ENCODE data around the gene BCL7A. TPM values are rescaled to one million over a fixed set of nuclear protein-coding genes. Genes with fewer than 3 reads are reported as not detected.

BCL7A gene
- polyA plus RNA-seq, 1 donor from 2014 or later, result 51.3 TPM

DNA sequence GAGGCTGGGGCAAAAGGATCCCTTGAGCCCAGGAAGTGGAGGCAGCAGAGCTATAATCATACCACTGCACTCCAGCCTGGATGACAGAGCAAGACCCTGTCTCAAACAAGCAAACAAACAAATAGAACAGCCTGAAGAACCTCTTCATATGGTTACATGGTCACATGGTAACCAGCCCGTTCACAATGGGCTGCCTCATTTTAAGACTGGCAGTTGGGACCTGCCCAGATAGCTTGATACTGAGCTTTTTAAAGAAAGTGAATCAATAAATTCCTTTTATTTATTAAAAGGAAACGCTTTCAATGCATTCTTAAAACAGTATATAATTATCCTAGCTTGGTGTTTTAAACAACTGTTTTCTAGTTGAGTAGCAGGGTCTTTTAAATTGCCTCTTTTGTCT lies 67.4 kb downstream of the BCL7A start:
- Histone ChIP-seq H3K4me2 (ENCODE audit: low read length) (no peak overlapping the region), H3K27me3 (ENCODE audit: insufficient read depth, low read depth, low read length) (no peaks in the 10 kb centered on the region), H2AFZ (ENCODE audit: low read depth, low read length) (no peak overlapping the region), H3F3A (ENCODE audit: insufficient read depth, low read length, poor library complexity, severe bottlenecking) (no peaks in the 10 kb centered on the region), H4K20me1 (ENCODE audit: insufficient read depth) (no peaks in the 10 kb centered on the region), H3K27ac (ENCODE audit: low read length) (no peak overlapping the region), H3K36me3 (ENCODE audit: insufficient read depth, low read length) (no peaks in the 10 kb centered on the region), H3K9ac (ENCODE audit: low read length) (no peak overlapping the region), H3K9me3 (ENCODE audit: low read length) (no peaks in the 10 kb centered on the region), H3K9me2 (ENCODE audit: insufficient read depth, low read length) (no peaks in the 10 kb centered on the region), H3K79me2 (replicated peaks; ENCODE audit: insufficient read depth, low read length) (peaks cover 3% of the 10 kb centered on the region), H3K4me3 (ENCODE audit: low read length) (no peak overlapping the region)
- TF ChIP-seq SMC3 (conservative IDR thresholded peaks at IDR 0.05; ENCODE audit: poor library complexity) (no peak), TAF1 (IDR thresholded peaks at IDR 0.05; ENCODE audit: low read depth) (no peak), EP300 (conservative IDR thresholded peaks at IDR 0.05; ENCODE audit: poor library complexity, severe bottlenecking) (no peak), POLR2AphosphoS5 (IDR thresholded peaks at IDR 0.05) (no peak), EZH2 (IDR thresholded peaks at IDR 0.05; ENCODE audit: borderline replicate concordance, insufficient read depth, low read length, poor library complexity, severe bottlenecking) (no peak), MXI1 (conservative IDR thresholded peaks at IDR 0.05; ENCODE audit: poor library complexity, severe bottlenecking) (no peak), REST (IDR thresholded peaks at IDR 0.05; ENCODE audit: borderline replicate concordance) (no peak), RAD21 (conservative IDR thresholded peaks at IDR 0.05) (no peak)
- TF ChIP-seq, protein P1, sequence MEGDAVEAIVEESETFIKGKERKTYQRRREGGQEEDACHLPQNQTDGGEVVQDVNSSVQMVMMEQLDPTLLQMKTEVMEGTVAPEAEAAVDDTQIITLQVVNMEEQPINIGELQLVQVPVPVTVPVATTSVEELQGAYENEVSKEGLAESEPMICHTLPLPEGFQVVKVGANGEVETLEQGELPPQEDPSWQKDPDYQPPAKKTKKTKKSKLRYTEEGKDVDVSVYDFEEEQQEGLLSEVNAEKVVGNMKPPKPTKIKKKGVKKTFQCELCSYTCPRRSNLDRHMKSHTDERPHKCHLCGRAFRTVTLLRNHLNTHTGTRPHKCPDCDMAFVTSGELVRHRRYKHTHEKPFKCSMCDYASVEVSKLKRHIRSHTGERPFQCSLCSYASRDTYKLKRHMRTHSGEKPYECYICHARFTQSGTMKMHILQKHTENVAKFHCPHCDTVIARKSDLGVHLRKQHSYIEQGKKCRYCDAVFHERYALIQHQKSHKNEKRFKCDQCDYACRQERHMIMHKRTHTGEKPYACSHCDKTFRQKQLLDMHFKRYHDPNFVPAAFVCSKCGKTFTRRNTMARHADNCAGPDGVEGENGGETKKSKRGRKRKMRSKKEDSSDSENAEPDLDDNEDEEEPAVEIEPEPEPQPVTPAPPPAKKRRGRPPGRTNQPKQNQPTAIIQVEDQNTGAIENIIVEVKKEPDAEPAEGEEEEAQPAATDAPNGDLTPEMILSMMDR (IDR thresholded peaks at IDR 0.05; ENCODE audit: poor library complexity, severe bottlenecking), result no peak

DNA sequence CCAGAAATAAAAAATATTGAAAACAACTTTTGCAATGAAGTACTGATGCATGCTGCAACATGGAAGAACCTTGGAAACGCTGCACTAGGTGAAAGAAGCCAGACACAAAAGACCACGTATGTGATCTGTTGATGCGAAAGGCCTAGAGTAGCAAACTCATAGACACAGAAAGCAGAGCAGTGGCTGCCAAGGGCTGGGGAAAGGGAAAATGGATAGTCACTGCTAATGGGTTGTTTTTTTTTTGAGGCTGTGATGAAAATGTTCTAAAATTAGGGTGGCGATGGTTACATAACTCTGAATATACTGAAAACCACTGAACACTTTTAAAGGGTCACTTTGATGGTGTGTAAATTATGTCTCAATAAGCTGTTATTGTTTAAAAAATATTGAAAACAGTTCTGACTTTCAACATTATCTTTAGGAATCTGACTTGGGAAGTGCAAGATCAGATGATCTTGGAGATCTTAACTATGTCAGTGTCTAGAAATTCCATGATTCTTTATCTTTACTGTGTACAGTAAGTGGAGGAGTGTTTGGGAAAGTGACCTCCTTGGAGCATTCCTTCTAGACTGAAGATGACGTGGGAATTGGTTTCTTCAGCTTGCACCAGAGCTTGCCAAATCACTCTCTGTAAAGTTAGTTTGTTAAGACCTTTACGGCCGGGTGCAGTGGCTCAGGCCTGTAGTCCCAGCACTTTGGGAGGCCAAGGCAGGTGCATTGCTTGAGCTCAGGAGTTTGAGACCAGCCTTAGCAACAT lies 69.3 kb downstream of the BCL7A start:
- H3K9me2 ChIP-seq (ENCODE audit: insufficient read depth, low read length), result no peaks in the 10 kb centered on the region
- H3K79me2 ChIP-seq (replicated peaks; ENCODE audit: insufficient read depth, low read length), result peaks cover 3% of the 10 kb centered on the region
- H3K9ac ChIP-seq (ENCODE audit: low read length), result no peak overlapping the region
- TF ChIP-seq EZH2 (IDR thresholded peaks at IDR 0.05; ENCODE audit: borderline replicate concordance, insufficient read depth, low read length, poor library complexity, severe bottlenecking) (no peak), EP300 (conservative IDR thresholded peaks at IDR 0.05; ENCODE audit: poor library complexity, severe bottlenecking) (no peak)
- no peak overlapping the region for H2AFZ ChIP-seq (ENCODE audit: low read depth, low read length)
- H3K36me3 ChIP-seq (ENCODE audit: insufficient read depth, low read length), result no peaks in the 10 kb centered on the region
- H3K4me3 ChIP-seq (ENCODE audit: low read length), result no peak overlapping the region
- H3K27me3 ChIP-seq (ENCODE audit: insufficient read depth, low read depth, low read length), result no peaks in the 10 kb centered on the region
- no peak overlapping the region for H3K27ac ChIP-seq (ENCODE audit: low read length)
- no peaks in the 10 kb centered on the region for H3K9me3 ChIP-seq (ENCODE audit: low read length)
- H4K20me1 ChIP-seq (ENCODE audit: insufficient read depth), result no peaks in the 10 kb centered on the region
- H3F3A ChIP-seq (ENCODE audit: insufficient read depth, low read length, poor library complexity, severe bottlenecking), result peaks cover 3% of the 10 kb centered on the region
- H3K4me2 ChIP-seq (ENCODE audit: low read length), result no peak overlapping the region
